HEK293 (cell line): ENCODE data around the gene DPEP2.

Experiments
- GLI2 ChIP-seq: fragments of 450-650 bp; formaldehyde crosslinking; IDR thresholded peaks from 2 replicates; pipeline ENCODE4; 2017; ENCODE audit warnings: missing biosample characterization, missing genetic modification characterization, low read depth, borderline replicate concordance
- GLI4 ChIP-seq: fragments of 450-650 bp; formaldehyde crosslinking; IDR thresholded peaks from 2 replicates; pipeline ENCODE4 v1.5.1; 2016; ENCODE audit warnings: missing biosample characterization, missing genetic modification characterization
- ZBTB17 ChIP-seq: fragments of 450-650 bp; formaldehyde crosslinking; IDR thresholded peaks from 2 replicates; pipeline ENCODE4 v1.5.1; 2016; ENCODE audit warnings: missing biosample characterization, missing genetic modification characterization
- ZBTB21 ChIP-seq: fragments of 450-650 bp; formaldehyde crosslinking; IDR thresholded peaks from 2 replicates; pipeline ENCODE4 v1.5.1; 2017; ENCODE audit warnings: missing biosample characterization, missing genetic modification characterization
- ZBTB48 ChIP-seq: fragments of 450-650 bp; formaldehyde crosslinking; IDR thresholded peaks from 2 replicates; pipeline ENCODE4 v1.5.1; 2016; ENCODE audit warnings: missing biosample characterization, missing genetic modification characterization
- ZFP69B ChIP-seq: fragments of 450-650 bp; formaldehyde crosslinking; IDR thresholded peaks from 2 replicates; pipeline ENCODE4 v1.5.1; 2016; ENCODE audit warnings: missing biosample characterization, missing genetic modification characterization
- ZNF114 ChIP-seq: fragments of 450-650 bp; formaldehyde crosslinking; IDR thresholded peaks from 2 replicates; pipeline ENCODE4 v1.5.0; 2017; ENCODE audit warnings: missing biosample characterization, missing genetic modification characterization
- ZNF146 ChIP-seq: fragments of 450-650 bp; formaldehyde crosslinking; IDR thresholded peaks from 2 replicates; pipeline ENCODE4 v1.5.1; 2016; ENCODE audit warnings: missing biosample characterization, missing genetic modification characterization
- ZNF223 ChIP-seq: fragments of 450-650 bp; formaldehyde crosslinking; IDR thresholded peaks from 2 replicates; pipeline ENCODE4 v1.5.1; 2016; ENCODE audit warnings: missing biosample characterization, missing genetic modification characterization
- ZNF248 ChIP-seq: fragments of 450-650 bp; formaldehyde crosslinking; IDR thresholded peaks from 2 replicates; pipeline ENCODE4 v1.5.1; 2017; ENCODE audit warnings: missing biosample characterization, missing genetic modification characterization
- ZNF37A ChIP-seq: fragments of 450-650 bp; IDR thresholded peaks from 2 replicates; pipeline ENCODE4 v1.5.1; 2018; ENCODE audit warnings: missing biosample characterization, missing genetic modification characterization
- ZNF394 ChIP-seq: fragments of 450-650 bp; formaldehyde crosslinking; IDR thresholded peaks from 2 replicates; pipeline ENCODE4 v1.5.1; 2016; ENCODE audit warnings: missing biosample characterization, missing genetic modification characterization, mild to moderate bottlenecking, moderate library complexity, borderline replicate concordance
- ZNF521 ChIP-seq: fragments of 450-650 bp; formaldehyde crosslinking; IDR thresholded peaks from 2 replicates; pipeline ENCODE4 v1.5.1; 2017; ENCODE audit warnings: missing biosample characterization, mild to moderate bottlenecking, missing genetic modification characterization
- ZSCAN30 ChIP-seq: fragments of 450-650 bp; IDR thresholded peaks from 2 replicates; pipeline ENCODE4 v1.5.1; 2018; ENCODE audit warnings: missing biosample characterization, mild to moderate bottlenecking, missing genetic modification characterization, moderate library complexity
- TF ChIP-seq, protein P1 (sequence below): fragments of 450-650 bp; IDR thresholded peaks from 2 replicates; pipeline ENCODE4 v1.5.1; 2018; ENCODE audit warnings: missing biosample characterization, missing genetic modification characterization
- TF ChIP-seq, protein P2 (sequence below): fragments of 450-650 bp; formaldehyde crosslinking; IDR thresholded peaks from 2 replicates; pipeline ENCODE4 v1.5.1; 2016; ENCODE audit warnings: missing biosample characterization, missing genetic modification characterization
- TF ChIP-seq, protein P3 (sequence below): fragments of 450-650 bp; formaldehyde crosslinking; IDR thresholded peaks from 2 replicates; pipeline ENCODE4 v1.5.1; 2017; ENCODE audit warnings: missing biosample characterization, mild to moderate bottlenecking, missing genetic modification characterization, moderate library complexity
- TF ChIP-seq, protein P4 (sequence below): fragments of 450-650 bp; formaldehyde crosslinking; IDR thresholded peaks from 2 replicates; pipeline ENCODE4 v1.5.1; 2017; ENCODE audit warnings: missing biosample characterization, missing genetic modification characterization
- TF ChIP-seq, protein P5 (sequence below): fragments of 450-650 bp; formaldehyde crosslinking; IDR thresholded peaks from 2 replicates; pipeline ENCODE4 v1.5.1; 2016; ENCODE audit warnings: missing biosample characterization, missing genetic modification characterization

DPEP2 gene

DNA sequence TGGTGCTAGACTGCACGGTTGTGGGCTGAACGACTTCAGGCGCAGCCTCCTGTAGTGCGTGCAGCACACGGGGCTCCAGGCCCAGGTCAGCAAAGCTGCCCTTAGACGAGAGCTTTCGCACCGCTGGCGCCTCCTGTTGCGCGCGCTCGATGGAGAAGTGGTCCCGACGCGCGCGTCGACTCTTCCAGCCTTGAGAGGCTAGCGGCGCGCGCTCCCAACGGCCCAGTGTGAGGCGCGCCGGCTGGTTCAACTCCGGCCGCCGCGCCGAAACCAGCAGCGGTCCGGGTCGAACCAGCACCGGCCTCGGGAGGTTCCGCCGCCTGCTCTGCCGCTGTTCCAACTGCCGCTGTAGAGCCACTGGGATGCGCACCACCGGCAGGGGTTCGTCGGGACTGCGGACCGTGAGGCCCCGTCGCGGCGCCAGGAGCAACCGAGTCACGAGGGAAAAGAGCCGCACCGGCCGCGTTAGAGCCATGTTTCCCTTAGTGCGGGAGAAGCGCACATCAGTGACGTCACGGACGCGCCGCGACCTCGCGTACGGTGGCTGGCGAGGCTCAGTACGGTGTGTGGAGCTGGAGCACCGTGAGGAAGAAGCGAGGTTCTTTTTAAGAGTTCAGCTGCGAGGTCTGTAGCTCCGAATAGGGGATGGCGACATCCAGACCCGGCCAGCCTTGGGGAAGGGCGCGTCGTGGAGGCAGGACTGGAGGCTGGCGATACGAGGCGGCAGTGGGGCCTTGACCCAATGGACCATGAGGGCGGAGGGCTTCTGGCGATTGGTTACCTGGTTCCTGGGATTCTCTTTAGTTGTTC lies 23.6 kb upstream of the DPEP2 start, which contains the start of the genes DDX28 and DUS2 (continued):
- no peak for TF ChIP-seq ZNF223 (tag by site-specific recombination)
- no peak for TF ChIP-seq ZNF37A (tag by site-specific recombination)
- TF ChIP-seq ZFP69B, result no peak
- TF ChIP-seq ZNF146 (tag by site-specific recombination), result no peak; the same call in 1 of the 2 replicates
- TF ChIP-seq ZBTB21, result peak; percentile 88
- TF ChIP-seq, protein P1, sequence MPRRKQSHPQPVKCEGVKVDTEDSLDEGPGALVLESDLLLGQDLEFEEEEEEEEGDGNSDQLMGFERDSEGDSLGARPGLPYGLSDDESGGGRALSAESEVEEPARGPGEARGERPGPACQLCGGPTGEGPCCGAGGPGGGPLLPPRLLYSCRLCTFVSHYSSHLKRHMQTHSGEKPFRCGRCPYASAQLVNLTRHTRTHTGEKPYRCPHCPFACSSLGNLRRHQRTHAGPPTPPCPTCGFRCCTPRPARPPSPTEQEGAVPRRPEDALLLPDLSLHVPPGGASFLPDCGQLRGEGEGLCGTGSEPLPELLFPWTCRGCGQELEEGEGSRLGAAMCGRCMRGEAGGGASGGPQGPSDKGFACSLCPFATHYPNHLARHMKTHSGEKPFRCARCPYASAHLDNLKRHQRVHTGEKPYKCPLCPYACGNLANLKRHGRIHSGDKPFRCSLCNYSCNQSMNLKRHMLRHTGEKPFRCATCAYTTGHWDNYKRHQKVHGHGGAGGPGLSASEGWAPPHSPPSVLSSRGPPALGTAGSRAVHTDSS (tag by site-specific recombination), result peak; percentile 42; the same call in 1 of the 2 replicates
- peak; percentile 96 for TF ChIP-seq ZBTB17 (tag by site-specific recombination)
- TF ChIP-seq ZSCAN30 (tag by site-specific recombination), result peak; percentile 59; the same call in 1 of the 2 replicates
- no peak for TF ChIP-seq GLI2 (tag by site-specific recombination)
- TF ChIP-seq, protein P2, sequence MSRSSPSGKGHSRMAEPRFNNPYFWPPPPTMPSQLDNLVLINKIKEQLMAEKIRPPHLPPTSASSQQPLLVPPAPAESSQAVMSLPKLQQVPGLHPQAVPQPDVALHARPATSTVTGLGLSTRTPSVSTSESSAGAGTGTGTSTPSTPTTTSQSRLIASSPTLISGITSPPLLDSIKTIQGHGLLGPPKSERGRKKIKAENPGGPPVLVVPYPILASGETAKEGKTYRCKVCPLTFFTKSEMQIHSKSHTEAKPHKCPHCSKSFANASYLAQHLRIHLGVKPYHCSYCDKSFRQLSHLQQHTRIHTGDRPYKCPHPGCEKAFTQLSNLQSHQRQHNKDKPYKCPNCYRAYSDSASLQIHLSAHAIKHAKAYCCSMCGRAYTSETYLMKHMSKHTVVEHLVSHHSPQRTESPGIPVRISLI (tag by site-specific recombination), result no peak
- TF ChIP-seq ZNF248 (tag by site-specific recombination), result no peak
- TF ChIP-seq ZBTB48 (tag by site-specific recombination), result peak; percentile 78
- TF ChIP-seq ZNF114 (tag by site-specific recombination), result no peak
- no peak for TF ChIP-seq GLI4
- TF ChIP-seq ZNF394, result peak; percentile 93
- no peak for TF ChIP-seq ZNF521
- TF ChIP-seq, protein P3, sequence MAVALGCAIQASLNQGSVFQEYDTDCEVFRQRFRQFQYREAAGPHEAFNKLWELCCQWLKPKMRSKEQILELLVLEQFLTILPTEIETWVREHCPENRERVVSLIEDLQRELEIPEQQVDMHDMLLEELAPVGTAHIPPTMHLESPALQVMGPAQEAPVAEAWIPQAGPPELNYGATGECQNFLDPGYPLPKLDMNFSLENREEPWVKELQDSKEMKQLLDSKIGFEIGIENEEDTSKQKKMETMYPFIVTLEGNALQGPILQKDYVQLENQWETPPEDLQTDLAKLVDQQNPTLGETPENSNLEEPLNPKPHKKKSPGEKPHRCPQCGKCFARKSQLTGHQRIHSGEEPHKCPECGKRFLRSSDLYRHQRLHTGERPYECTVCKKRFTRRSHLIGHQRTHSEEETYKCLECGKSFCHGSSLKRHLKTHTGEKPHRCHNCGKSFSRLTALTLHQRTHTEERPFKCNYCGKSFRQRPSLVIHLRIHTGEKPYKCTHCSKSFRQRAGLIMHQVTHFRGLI (tag by site-specific recombination), result no peak; the same call in 1 of the 2 replicates
- TF ChIP-seq, protein P4, sequence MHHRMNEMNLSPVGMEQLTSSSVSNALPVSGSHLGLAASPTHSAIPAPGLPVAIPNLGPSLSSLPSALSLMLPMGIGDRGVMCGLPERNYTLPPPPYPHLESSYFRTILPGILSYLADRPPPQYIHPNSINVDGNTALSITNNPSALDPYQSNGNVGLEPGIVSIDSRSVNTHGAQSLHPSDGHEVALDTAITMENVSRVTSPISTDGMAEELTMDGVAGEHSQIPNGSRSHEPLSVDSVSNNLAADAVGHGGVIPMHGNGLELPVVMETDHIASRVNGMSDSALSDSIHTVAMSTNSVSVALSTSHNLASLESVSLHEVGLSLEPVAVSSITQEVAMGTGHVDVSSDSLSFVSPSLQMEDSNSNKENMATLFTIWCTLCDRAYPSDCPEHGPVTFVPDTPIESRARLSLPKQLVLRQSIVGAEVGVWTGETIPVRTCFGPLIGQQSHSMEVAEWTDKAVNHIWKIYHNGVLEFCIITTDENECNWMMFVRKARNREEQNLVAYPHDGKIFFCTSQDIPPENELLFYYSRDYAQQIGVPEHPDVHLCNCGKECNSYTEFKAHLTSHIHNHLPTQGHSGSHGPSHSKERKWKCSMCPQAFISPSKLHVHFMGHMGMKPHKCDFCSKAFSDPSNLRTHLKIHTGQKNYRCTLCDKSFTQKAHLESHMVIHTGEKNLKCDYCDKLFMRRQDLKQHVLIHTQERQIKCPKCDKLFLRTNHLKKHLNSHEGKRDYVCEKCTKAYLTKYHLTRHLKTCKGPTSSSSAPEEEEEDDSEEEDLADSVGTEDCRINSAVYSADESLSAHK (tag by site-specific recombination), result peak; percentile 36; the same call in 1 of the 2 replicates
- TF ChIP-seq, protein P5, sequence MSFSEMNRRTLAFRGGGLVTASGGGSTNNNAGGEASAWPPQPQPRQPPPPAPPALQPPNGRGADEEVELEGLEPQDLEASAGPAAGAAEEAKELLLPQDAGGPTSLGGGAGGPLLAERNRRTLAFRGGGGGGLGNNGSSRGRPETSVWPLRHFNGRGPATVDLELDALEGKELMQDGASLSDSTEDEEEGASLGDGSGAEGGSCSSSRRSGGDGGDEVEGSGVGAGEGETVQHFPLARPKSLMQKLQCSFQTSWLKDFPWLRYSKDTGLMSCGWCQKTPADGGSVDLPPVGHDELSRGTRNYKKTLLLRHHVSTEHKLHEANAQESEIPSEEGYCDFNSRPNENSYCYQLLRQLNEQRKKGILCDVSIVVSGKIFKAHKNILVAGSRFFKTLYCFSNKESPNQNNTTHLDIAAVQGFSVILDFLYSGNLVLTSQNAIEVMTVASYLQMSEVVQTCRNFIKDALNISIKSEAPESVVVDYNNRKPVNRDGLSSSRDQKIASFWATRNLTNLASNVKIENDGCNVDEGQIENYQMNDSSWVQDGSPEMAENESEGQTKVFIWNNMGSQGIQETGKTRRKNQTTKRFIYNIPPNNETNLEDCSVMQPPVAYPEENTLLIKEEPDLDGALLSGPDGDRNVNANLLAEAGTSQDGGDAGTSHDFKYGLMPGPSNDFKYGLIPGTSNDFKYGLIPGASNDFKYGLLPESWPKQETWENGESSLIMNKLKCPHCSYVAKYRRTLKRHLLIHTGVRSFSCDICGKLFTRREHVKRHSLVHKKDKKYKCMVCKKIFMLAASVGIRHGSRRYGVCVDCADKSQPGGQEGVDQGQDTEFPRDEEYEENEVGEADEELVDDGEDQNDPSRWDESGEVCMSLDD (tag by site-specific recombination), result no peak
- TF ChIP-seq, all 188 proteins: peak for 58
